Glutamatergic neuron (in vitro differentiated cells): ENCODE data around the gene CELF1. TPM values are rescaled to one million over a fixed set of nuclear protein-coding genes. Genes with fewer than 3 reads are reported as not detected.

Experiments
- DNase-seq: peaks from one replicate; pipeline ENCODE4 v3.0.0; 2022
- H3K27ac Mint-ChIP-seq: one replicate; pipeline ENCODE4 v1.8.0; 2020; ENCODE audit warnings: mild to moderate bottlenecking, mixed read lengths, inconsistent platforms; ENCODE audit not compliant: unreplicated experiment
- H3K27me3 Mint-ChIP-seq: one replicate; pipeline ENCODE4 v1.8.0; 2020; ENCODE audit warnings: mild to moderate bottlenecking, moderate library complexity, mixed read lengths, inconsistent platforms; ENCODE audit not compliant: unreplicated experiment
- H3K36me3 Mint-ChIP-seq: one replicate; pipeline ENCODE4 v1.8.0; 2020; ENCODE audit warnings: mild to moderate bottlenecking, mixed read lengths, inconsistent platforms; ENCODE audit not compliant: unreplicated experiment
- H3K4me1 Mint-ChIP-seq: one replicate; pipeline ENCODE4 v1.8.0; 2020; ENCODE audit warnings: mild to moderate bottlenecking, low read depth, mixed read lengths, inconsistent platforms; ENCODE audit not compliant: unreplicated experiment
- H3K4me3 Mint-ChIP-seq: one replicate; pipeline ENCODE4 v1.8.0; 2020; ENCODE audit warnings: mild to moderate bottlenecking, mixed read lengths, inconsistent platforms; ENCODE audit not compliant: unreplicated experiment
- H3K9me3 Mint-ChIP-seq: one replicate; pipeline ENCODE4 v1.8.0; 2020; ENCODE audit warnings: mild to moderate bottlenecking, moderate library complexity, mixed read lengths, inconsistent platforms; ENCODE audit not compliant: unreplicated experiment
- total RNA-seq: library from RNA; stranded (reverse); fragmentation: NEBNext Ultra II Directional; extraction: Animal tissue kit (Norgen Biotek cat#: 25700); gene quantifications from one replicate; pipeline ENCODE4 v1.2.1, GENCODE V29; 2021; ENCODE audit not compliant: unreplicated experiment
- TF ChIP-seq, protein P1 (sequence below): fragments of 200-600 bp; sonication (generic); IDR thresholded peaks from one replicate; pipeline ENCODE4 v1.5.0; 2021; ENCODE audit not compliant: partially characterized antibody, unreplicated experiment

Gene CELF1
- total RNA-seq, 1 donor from 2014 or later: 261 TPM

DNA sequence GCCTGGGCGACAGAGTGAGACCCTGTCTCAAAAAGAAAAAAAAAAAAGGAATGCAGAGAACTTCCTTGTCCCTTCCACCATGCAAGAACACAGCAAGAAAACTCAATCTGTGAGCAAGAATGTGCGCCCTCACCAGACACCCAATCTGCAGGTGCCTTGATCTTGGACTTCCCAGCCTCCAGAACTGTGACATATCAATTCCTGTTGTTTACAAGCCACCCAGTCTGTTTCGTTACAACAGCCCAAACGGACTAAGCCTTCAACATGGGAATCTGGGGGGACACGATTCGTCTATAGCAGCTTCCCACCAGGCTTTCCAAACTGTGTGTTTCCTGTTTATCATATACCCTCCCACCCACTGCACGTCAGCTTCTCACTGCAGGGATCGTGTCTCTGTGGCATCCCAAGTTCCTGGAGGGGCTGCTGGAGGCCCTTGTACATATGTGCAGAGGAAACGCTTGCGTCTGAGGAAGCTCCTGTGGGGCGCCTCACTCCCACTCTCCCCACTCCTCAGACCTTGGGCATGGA, 115.7 kb downstream of the CELF1 start:
- no peak for DNase-seq
- no peak overlapping the region for H3K4me3 Mint-ChIP-seq
- peaks cover 4% of the 10 kb centered on the region for H3K27me3 Mint-ChIP-seq
- no peaks in the 10 kb centered on the region for H3K36me3 Mint-ChIP-seq
- H3K27ac Mint-ChIP-seq: no peak overlapping the region
- TF ChIP-seq, protein P1, sequence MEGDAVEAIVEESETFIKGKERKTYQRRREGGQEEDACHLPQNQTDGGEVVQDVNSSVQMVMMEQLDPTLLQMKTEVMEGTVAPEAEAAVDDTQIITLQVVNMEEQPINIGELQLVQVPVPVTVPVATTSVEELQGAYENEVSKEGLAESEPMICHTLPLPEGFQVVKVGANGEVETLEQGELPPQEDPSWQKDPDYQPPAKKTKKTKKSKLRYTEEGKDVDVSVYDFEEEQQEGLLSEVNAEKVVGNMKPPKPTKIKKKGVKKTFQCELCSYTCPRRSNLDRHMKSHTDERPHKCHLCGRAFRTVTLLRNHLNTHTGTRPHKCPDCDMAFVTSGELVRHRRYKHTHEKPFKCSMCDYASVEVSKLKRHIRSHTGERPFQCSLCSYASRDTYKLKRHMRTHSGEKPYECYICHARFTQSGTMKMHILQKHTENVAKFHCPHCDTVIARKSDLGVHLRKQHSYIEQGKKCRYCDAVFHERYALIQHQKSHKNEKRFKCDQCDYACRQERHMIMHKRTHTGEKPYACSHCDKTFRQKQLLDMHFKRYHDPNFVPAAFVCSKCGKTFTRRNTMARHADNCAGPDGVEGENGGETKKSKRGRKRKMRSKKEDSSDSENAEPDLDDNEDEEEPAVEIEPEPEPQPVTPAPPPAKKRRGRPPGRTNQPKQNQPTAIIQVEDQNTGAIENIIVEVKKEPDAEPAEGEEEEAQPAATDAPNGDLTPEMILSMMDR: no peak
- no peaks in the 10 kb centered on the region for H3K4me1 Mint-ChIP-seq
- H3K9me3 Mint-ChIP-seq: peaks cover 2% of the 10 kb centered on the region

DNA sequence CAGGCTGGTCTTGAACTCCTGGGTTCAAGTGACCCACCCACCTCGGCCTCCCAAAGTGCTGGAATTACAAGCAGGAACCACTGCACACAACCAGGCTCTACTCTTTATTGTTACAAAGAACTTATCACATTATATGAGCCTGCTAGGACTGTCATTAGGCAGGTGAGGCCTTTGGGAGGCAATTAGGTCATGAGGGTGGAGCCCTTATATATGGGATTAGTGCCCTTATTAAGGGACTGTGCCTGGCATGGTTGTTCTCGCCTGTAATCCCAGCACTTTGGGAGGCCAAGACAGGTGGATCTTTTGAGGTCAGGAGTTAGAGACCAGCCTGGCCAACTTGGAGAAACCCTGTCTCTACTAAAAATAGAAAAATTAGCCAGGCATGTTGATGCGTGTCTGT, 116.2 kb downstream of the CELF1 start:
- Mint-ChIP-seq H3K4me1 (no peaks in the 10 kb centered on the region), H3K4me3 (no peak overlapping the region), H3K27ac (no peak overlapping the region), H3K36me3 (no peaks in the 10 kb centered on the region), H3K27me3 (peaks cover 4% of the 10 kb centered on the region), H3K9me3 (peaks cover 2% of the 10 kb centered on the region)
- no peak for DNase-seq
- TF ChIP-seq, protein P1: no peak

DNA sequence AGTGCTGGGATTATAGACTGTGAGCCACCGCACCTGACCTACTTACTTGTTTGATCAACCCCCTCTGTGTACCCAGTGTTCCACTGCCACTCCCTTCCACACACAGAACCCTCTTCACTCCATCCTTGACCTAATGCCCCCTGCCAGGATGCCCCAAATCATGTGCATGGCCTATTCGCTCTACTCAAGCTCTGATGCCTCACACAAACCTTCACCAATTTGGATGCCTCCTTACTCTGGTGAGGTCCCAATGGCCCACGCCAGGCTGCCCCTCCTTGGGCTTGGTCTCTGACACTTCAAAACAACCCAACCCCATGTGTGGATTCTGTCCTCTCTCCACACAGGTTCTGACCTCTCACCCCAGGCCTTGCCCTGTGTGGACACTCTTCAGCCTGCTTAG, 117.2 kb downstream of the CELF1 start:
- H3K9me3 Mint-ChIP-seq: peaks cover 2% of the 10 kb centered on the region
- TF ChIP-seq, protein P1: no peak
- H3K27me3 Mint-ChIP-seq: peaks cover 4% of the 10 kb centered on the region
- H3K36me3 Mint-ChIP-seq: no peaks in the 10 kb centered on the region
- no peaks in the 10 kb centered on the region for H3K4me1 Mint-ChIP-seq
- no peak overlapping the region for H3K4me3 Mint-ChIP-seq
- H3K27ac Mint-ChIP-seq: no peak overlapping the region
- no peak for DNase-seq

DNA sequence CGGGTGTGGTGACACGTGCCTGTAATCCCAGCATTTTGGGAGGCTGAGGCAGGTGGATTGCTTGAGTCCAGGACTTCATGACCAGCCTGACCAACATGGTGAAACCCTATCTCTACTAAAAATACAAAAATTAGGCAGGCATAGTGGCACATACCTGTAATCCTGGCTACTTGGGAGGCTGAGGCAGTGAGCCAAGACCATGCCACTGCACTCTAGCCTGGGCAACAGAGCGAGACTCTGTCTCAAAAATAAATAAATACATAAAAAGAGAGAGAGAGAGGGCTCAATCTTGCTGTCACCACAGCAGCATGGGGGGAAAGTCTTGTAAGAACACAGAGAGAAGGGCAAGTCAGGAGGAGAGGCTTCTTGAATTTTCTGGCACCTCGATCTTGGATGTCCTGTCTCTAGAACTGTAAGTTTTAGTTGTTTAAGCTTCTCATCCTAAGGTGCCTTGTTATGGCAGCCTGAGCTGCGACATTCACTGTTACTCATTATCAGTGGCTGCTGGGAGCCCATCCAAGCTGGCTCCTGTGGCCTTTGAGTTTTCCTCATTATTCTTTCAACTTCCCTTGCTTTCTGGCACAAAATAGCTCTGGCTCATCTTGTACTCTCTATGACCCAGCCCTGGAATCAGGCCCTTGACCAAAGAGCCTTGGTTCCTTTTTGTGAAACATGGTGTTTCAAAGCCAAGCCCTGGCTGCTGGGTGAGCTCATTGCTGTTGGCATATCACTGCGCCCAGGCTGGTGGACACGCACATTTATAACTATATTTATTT, 118.7 kb downstream of the CELF1 start:
- DNase-seq: no peak
- Mint-ChIP-seq H3K27me3 (peaks cover 4% of the 10 kb centered on the region), H3K9me3 (peaks cover 2% of the 10 kb centered on the region), H3K27ac (no peak overlapping the region), H3K4me1 (no peaks in the 10 kb centered on the region), H3K36me3 (no peaks in the 10 kb centered on the region), H3K4me3 (no peak overlapping the region)
- TF ChIP-seq, protein P1: no peak

DNA sequence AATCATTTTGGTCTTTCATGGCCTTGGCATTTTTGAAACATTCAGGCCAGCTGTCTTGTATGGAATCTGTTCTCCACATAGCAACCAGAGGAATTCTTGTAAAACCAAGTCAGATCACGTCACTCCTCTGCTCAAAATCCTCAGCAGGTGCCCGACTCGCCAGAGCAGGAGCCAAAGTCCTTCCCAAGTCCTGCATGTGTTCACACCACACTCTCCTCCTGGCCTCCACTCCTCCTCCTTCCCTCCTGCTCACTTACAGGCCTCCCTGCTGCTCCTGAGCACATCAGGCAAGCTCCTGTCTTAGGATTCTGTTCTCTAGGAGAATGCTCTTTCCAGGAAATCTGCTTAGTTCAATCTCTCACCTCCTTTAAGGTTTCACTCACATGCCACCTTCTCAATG, 119.8 kb downstream of the CELF1 start:
- Mint-ChIP-seq H3K4me3 (no peak overlapping the region), H3K36me3 (no peaks in the 10 kb centered on the region), H3K27ac (no peak overlapping the region), H3K4me1 (no peaks in the 10 kb centered on the region), H3K27me3 (peaks cover 2% of the 10 kb centered on the region), H3K9me3 (peaks cover 2% of the 10 kb centered on the region)
- TF ChIP-seq, protein P1: no peak
- no peak for DNase-seq
